ENCODE measurements around the gene CCP110.

DNA sequence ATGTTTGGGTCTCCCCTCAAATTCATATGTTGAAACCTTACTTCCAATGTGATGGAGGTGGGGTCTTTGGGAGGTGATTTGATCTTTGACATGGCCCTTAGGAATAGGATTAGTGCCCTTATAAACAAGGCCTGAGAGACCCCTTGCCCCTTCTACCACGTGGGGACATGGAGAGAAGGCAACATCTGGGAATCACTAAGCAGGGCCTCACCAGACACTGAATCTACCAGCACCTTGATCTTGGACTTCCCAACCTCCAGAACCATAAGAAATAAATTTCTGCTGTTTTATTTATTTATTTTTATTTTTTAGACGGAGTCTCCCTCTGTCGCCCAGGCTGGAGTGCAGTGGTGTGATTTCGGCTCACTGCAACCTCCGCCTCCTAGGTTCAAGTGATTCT, 42.0 kb upstream of the CCP110 start:
- no peak for TF ChIP-seq EZH2 (IDR thresholded peaks at IDR 0.05)
- no peak for TF ChIP-seq POLR2AphosphoS5 (IDR thresholded peaks at IDR 0.05; ENCODE audit: borderline replicate concordance, low read depth, low read length)
